A673 (cell line): Measurements from ENCODE around the gene OR12D3. TPM values are rescaled to one million over a fixed set of nuclear protein-coding genes. Genes with fewer than 3 reads are reported as not detected.

Experiments
- BruUV-seq: library from RNA; stranded (reverse); fragments of 400-500 nt; replicated peaks from 2 replicates; lab custom pipeline; 2021; lab: Mats Ljungman, UMichigan
- CTCF ChIA-PET: fragments of 300-600 bp; sonication (Branson Sonifier 250); formaldehyde crosslinking; loops from one replicate; lab custom pipeline; 2022; ENCODE audit warnings: antibody characterized with exemption; lab: Charles Lee
- POLR2A ChIA-PET: fragments of 300-600 bp; sonication (Branson Sonifier 250); formaldehyde crosslinking; loops from one replicate; lab custom pipeline; 2022; ENCODE audit warnings: antibody characterized with exemption; ENCODE audit not compliant: low non-redundant PET; lab: Charles Lee
- DNase-seq: peaks from one replicate; pipeline ENCODE4 v3.0.0-alpha.2; 2015; ENCODE audit warnings: low spot score
- H3K27ac ChIP-seq: fragments of 200-600 bp; sonication (generic); 2 replicates; pipeline ENCODE4 v1.5.1; 2016; ENCODE audit warnings: mixed run types, low read depth, mild to moderate bottlenecking, mixed read lengths, antibody characterized with exemption, low read length; ENCODE audit not compliant: poor library complexity, severe bottlenecking
- H3K27me3 ChIP-seq: fragments of 200-600 bp; sonication (generic); replicated peaks from 2 replicates; pipeline ENCODE4 v1.6.1; 2017; ENCODE audit warnings: mixed run types, low read depth, mild to moderate bottlenecking, mixed read lengths, antibody characterized with exemption, low read length; ENCODE audit not compliant: insufficient read depth, poor library complexity
- H3K36me3 ChIP-seq: fragments of 200-600 bp; sonication (generic); 2 replicates; pipeline ENCODE4 v1.6.1; 2016; ENCODE audit warnings: mixed run types, mild to moderate bottlenecking, mixed read lengths, antibody characterized with exemption, low read length; ENCODE audit not compliant: insufficient read depth, poor library complexity, severe bottlenecking
- H3K4me1 ChIP-seq: fragments of 200-600 bp; sonication (generic); 2 replicates; pipeline ENCODE4 v1.6.1; 2017; ENCODE audit warnings: mixed run types, mild to moderate bottlenecking, mixed read lengths, antibody characterized with exemption, low read length; ENCODE audit not compliant: insufficient read depth, poor library complexity, severe bottlenecking
- H3K4me3 ChIP-seq: fragments of 200-600 bp; sonication (generic); 2 replicates; pipeline ENCODE4 v1.5.1; 2016; ENCODE audit warnings: low read depth, mixed run types, mild to moderate bottlenecking, mixed read lengths, low read length; ENCODE audit not compliant: poor library complexity, severe bottlenecking
- H3K9me3 ChIP-seq: fragments of 200-600 bp; sonication (generic); 2 replicates; pipeline ENCODE4 v1.6.1; 2016; ENCODE audit warnings: mixed run types, low read depth, mild to moderate bottlenecking, mixed read lengths, antibody characterized with exemption, low read length; ENCODE audit not compliant: poor library complexity, severe bottlenecking
- CTCF ChIP-seq: fragments of 300-800, 200-600 bp; sonication (generic); conservative IDR thresholded peaks from 2 replicates; pipeline ENCODE4 v1.5.1; 2017; ENCODE audit warnings: low read depth, mild to moderate bottlenecking, antibody characterized with exemption, low read length, moderate library complexity, mixed read lengths
- EZH2 ChIP-seq: fragments of 200-600 bp; sonication (generic); IDR thresholded peaks from 2 replicates; pipeline ENCODE4 v1.6.1; 2017; ENCODE audit warnings: borderline replicate concordance, low read depth, mild to moderate bottlenecking, mixed read lengths, antibody characterized with exemption, low read length; ENCODE audit not compliant: poor library complexity, severe bottlenecking
- intact Hi-C: fragments of 100-400 bp; cut with micrococcal nuclease; formaldehyde crosslinking; loops from one replicate; pipeline ENCODE4 v1.10.0; 2022; ENCODE audit not compliant: unreplicated experiment
- total RNA-seq: library from RNA; stranded (reverse); gene quantifications from 2 replicates; pipeline ENCODE4 v1.2.3, GENCODE V29; 2021

OR12D3 gene
- total RNA-seq, 1 experiment from 2014 or later, result not detected

GRCh38 chr6:29399525-29399924, 24.4 kb upstream of the OR12D3 start:
- POLR2A ChIA-PET, result no interaction called here
- Histone ChIP-seq H3K36me3 (no peaks in the 10 kb centered on the region), H3K27ac (no peak overlapping the region), H3K4me3 (no peak overlapping the region), H3K4me1 (no peaks in the 10 kb centered on the region), H3K27me3 (peaks cover 27% of the 10 kb centered on the region), H3K9me3 (no peaks in the 10 kb centered on the region)
- intact Hi-C loops, result no loop called here
- DNase-seq, result no peak
- CTCF ChIA-PET, result no interaction called here
- TF ChIP-seq CTCF (no peak), EZH2 (no peak)
- no TSS peak for BruUV-seq

- TF ChIP-seq CTCF, result no peak
- intact Hi-C loops, result no loop called here
- H3K9me3 ChIP-seq, result no peaks in the 10 kb centered on the region
- DNase-seq, result no peak
- ChIA-PET CTCF (no interaction called here), POLR2A (no interaction called here)
- no TSS peak for BruUV-seq
- no peak within 1 kb of the TSS for H3K4me3 ChIP-seq
- no peak within 1 kb of the TSS for H3K27ac ChIP-seq
- H3K27me3 ChIP-seq, result peaks cover 36% of the 10 kb centered on the region
- no peaks in the 10 kb centered on the region for H3K36me3 ChIP-seq
- no peaks in the 10 kb centered on the region for H3K4me1 ChIP-seq
Measured at GRCh38 chr6:29395331-29395730, 20.2 kb upstream of the OR12D3 start, which contains the start of gene OR12D2. Gene OR12D2 (plus strand): TSS chr6:29395631. CDS start chr6:29396700, 1,069 bp downstream.

- Histone ChIP-seq H3K27me3 (peaks cover 22% of the 10 kb centered on the region), H3K4me3 (no peak overlapping the region), H3K27ac (no peak overlapping the region), H3K4me1 (no peaks in the 10 kb centered on the region), H3K9me3 (no peaks in the 10 kb centered on the region), H3K36me3 (no peaks in the 10 kb centered on the region)
- DNase-seq, result no peak
- no peak for TF ChIP-seq EZH2
- TF ChIP-seq CTCF, result no peak
- CTCF ChIA-PET, result no interaction called here
- POLR2A ChIA-PET, result no interaction called here
- intact Hi-C loops, result no loop called here
- BruUV-seq, result no TSS peak
Measured at GRCh38 chr6:29388533-29388932, 13.4 kb upstream of the OR12D3 start.
